ENCODE measurements around the gene TMEM14C. TPM values are rescaled to one million over a fixed set of nuclear protein-coding genes. Genes with fewer than 3 reads are reported as not detected.

The TMEM14C gene
- 92.3 and 97.2 TPM in 2 replicates for total RNA-seq (2014; rRNA removed; shearing (Covaris generic))

DNA sequence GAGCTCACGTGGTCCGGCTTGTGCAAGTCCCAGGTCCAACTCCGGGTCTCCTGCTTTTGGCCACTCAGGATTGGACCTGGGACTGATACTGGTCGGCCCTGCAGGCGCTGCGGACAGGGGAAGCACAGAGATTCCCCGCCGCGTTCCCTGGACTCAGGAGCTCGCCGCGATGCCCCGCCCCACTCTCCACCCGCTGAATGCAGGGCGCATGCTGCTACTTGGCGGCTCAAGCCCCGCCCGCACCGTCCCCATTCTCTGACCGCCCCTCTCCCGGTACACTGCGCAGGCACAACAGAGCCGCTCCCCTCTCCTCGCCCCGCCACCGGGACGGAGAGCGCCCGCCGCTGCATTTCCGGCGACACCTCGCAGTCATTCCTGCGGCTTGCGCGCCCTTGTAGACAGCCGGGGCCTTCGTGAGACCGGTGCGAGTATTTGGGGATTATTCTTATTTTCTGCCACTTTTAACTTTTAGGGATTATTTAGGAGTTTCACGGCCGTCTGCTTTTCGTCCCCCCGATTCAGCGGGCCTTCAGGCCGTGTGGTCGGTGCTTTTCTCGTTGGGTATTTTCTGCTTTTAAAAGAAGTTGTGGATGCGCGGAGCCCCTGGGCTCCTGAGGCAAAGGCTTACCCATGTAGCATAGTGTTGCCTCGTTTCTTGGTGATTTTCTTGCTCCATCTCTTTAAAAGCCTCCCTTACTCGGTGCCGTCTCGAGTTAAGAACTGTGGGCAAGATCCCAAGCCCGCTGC, at the start of gene TMEM14C:
TSS of gene TMEM14C (plus strand) at position 251 of the 747 bp plus-strand sequence. CDS start 1,544 bp downstream, outside the sequence.
- Histone ChIP-seq H3K27me3 (no peaks in the 10 kb centered on the region), H3K36me3 (no peaks in the 10 kb centered on the region), H3K4me1 (0 out of 2 replicates have a peak, but pooled peaks cover 2% of the 10 kb centered on the region), H3K4me3 (peak within 1 kb of the TSS; percentile 67), H3K27ac (peak within 1 kb of the TSS; percentile 79), H3K9me3 (replicated peaks) (no peaks in the 10 kb centered on the region)
- DNase-seq: peak; percentile 94 to 96

DNA sequence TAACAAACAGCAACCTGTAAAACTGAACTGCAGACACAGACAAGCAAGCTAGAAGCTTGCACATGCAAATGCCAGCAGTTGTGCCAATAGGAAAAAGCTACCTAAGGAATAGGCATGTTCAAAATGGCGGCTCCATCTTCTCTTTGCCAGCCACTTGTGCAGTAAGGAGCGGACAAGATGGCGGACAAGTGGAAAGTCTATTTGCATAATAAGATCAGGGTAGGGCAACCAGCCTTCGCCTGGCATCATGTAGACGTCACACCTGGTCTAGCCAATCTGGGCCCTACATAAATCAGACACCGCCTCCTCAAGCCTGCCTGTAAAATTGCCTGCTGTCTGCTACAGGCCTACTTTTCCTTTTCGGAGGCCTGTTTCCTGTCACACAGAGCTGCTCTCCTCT, 46.5 kb upstream of the TMEM14C start:
- Histone ChIP-seq H3K4me3 (no peak overlapping the region), H3K36me3 (no peaks in the 10 kb centered on the region), H3K27ac (no peak overlapping the region), H3K4me1 (no peaks in the 10 kb centered on the region), H3K27me3 (no peaks in the 10 kb centered on the region), H3K9me3 (replicated peaks) (no peaks in the 10 kb centered on the region)
- no peak for DNase-seq

DNA sequence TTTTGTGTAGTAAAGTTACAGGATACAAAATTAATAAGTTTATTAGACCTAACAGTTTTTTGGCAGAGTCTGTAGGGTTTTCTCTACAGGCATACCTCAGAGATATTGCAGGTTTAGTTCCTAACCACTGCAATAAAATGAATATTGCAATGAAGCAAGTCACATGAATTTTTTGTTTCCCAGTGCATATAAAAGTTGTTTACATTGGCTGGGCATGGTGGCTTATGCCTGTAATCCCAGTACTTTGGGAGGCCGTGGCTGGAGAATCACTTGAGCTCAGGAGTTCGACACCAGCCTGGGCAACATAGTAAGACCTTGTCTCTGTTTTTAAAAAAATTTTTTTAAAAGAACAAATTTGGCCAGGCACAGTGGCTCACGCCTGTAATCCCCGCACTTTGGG, 44.4 kb upstream of the TMEM14C start:
- Histone ChIP-seq H3K4me3 (no peak overlapping the region), H3K27me3 (no peaks in the 10 kb centered on the region), H3K4me1 (no peaks in the 10 kb centered on the region), H3K9me3 (replicated peaks) (no peaks in the 10 kb centered on the region), H3K27ac (no peak overlapping the region), H3K36me3 (no peaks in the 10 kb centered on the region)
- DNase-seq: no peak

DNA sequence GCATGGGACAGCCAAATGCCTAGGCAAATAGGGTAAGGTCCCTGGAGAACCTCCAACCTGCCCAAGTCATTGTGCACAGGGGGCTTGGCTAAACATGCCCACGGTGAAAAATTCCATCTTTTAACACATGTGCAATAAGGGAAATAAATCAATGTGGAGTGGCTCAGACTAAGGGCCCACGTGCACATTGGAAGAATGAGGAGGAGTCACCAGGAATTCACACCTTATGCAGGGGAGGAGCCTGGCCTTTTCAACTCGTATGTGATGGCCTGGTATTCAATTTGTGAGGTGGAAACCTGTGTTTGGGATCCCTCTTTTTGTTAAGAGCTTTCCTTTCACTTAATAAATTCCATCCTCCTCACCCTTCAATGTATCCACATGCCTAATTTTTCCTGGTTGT, 41.1 kb upstream of the TMEM14C start:
- no peaks in the 10 kb centered on the region for H3K27me3 ChIP-seq
- no peak overlapping the region for H3K4me3 ChIP-seq
- no peaks in the 10 kb centered on the region for H3K4me1 ChIP-seq
- H3K27ac ChIP-seq: no peak overlapping the region
- H3K36me3 ChIP-seq: no peaks in the 10 kb centered on the region
- DNase-seq: no peak
- no peaks in the 10 kb centered on the region for H3K9me3 ChIP-seq (replicated peaks)

DNA sequence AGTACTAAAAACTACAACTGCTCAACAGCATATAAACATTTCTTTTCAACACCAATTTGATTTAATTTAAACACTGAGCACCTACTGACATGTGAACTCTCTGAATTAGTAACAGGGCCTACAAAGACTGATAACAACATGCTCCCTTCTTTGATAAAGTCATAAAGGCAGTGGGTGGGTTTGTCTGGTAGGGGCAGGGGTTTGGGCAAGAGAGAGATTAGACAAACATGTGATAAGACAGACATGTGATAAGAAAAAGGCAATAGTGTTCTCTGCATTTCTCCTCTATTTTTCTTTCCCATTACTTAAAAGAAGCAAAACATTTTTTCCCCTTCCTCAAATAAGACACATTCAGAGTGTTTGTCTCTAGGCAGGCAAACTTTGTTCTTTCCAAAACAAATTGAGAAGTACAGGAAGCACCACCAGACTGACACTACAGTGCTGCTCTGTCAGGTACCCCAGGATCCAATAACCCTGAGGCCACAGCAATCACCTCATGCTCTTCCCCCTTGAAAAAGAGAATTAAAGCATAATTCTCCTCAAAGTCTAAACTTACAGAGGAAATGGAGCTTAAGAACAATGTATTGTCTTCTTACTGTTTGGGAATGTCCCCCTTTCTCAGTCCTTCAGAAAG, 40.4 kb upstream of the TMEM14C start:
- Histone ChIP-seq H3K27me3 (no peaks in the 10 kb centered on the region), H3K27ac (no peak overlapping the region), H3K9me3 (replicated peaks) (no peaks in the 10 kb centered on the region), H3K4me1 (no peaks in the 10 kb centered on the region), H3K36me3 (no peaks in the 10 kb centered on the region), H3K4me3 (no peak overlapping the region)
- no peak for DNase-seq

DNA sequence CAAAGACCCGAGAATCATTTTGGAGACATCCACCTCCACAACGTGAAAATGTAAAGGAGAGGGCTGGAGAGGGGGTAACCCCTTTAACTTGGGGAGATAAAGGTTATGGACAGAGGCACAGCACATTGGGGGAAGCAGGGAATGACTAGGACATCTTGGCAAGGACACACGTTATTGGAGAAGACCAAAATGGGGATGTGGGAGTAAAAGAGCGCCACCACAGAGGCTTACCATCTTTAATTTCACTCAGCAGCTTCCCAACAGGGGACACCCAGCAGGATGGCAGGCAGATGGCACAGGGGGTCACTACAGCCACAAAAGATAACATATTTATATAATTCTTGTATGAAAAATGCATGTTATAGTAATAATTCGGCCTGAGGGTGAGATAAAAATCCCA, 38.3 kb upstream of the TMEM14C start:
- H3K36me3 ChIP-seq: no peaks in the 10 kb centered on the region
- H3K4me3 ChIP-seq: no peak overlapping the region
- H3K27ac ChIP-seq: no peak overlapping the region
- no peaks in the 10 kb centered on the region for H3K9me3 ChIP-seq (replicated peaks)
- no peaks in the 10 kb centered on the region for H3K27me3 ChIP-seq
- no peaks in the 10 kb centered on the region for H3K4me1 ChIP-seq
- DNase-seq: no peak

DNA sequence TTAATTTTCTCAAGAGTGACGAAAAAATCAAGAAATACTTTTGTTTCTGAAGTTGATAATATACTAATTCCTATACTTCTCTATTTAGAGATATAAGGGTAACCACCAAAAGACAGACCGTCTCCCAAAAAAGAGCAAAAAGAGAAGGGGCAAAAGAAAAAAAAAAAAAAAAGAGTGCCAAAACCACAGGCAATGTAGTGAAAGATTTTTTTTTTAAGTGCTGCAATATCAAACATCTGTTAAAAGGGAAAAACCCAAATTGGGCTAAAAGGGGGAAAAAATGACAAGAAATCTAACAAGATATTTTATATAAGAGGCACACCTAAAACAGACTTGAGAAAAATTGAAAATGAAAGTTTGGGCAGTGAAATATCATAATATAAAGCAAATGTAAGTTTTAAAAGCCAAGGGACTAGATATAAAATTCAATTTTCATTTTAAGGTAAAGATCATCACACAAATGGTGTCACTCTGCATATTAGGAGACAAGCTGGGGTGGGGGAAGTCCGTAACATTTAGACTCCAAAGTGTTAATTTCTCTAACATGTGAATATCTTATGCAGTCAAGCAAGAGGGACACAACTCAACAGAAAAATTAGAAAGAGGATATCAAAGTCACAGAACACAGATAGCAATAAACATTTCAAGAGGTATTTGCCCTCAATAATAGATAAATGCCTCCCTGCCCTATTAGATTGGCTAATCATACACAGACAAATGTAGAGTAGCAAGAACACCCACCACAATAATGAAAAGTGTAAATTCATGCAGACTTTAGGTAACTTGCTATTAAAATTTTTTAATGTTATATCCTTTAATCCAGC, 37.6 kb upstream of the TMEM14C start:
- Histone ChIP-seq H3K27ac (no peak overlapping the region), H3K36me3 (no peaks in the 10 kb centered on the region), H3K4me3 (no peak overlapping the region), H3K4me1 (no peaks in the 10 kb centered on the region), H3K9me3 (replicated peaks) (no peaks in the 10 kb centered on the region), H3K27me3 (no peaks in the 10 kb centered on the region)
- DNase-seq: no peak

DNA sequence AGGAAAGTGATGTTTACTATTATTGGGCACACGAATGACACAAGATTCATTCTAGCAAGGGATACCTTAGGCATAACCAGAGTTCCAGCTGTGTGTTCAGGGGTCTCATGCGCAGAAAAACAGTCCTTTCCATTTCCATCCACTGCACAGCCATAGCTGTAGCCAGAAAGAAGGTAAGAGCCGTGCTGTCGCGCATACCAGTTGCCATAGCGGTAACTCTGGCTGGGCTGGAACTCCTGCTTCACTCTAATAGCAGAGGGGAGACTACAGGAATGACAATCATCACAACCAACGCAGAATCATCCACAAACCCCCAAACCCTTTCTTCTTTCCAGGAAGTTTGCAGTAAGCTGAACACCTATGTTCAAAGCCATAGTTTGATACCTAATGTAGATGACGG, 36.0 kb upstream of the TMEM14C start:
- no peaks in the 10 kb centered on the region for H3K4me1 ChIP-seq
- DNase-seq: no peak

DNA sequence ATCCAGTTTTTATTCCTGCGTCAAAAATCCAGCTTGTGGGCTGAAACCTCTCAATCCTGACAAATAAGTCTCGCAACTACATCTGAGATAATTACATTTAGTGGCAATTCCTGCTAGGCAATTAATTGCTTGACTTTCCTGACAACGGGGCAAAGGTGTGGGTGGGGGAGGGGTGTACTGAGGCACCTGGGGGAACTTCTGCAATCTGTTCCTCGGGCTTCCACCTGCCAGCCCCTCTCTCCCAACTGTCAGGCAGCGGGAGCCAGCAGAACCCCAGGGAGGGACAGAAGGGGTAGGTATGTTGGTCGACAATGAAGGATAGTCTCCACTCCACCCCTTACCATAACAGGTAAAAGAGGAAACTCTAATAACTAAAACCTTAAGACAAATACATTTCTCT, 35.3 kb upstream of the TMEM14C start:
- no peak for DNase-seq
- Histone ChIP-seq H3K9me3 (replicated peaks) (no peaks in the 10 kb centered on the region), H3K36me3 (no peaks in the 10 kb centered on the region)

More for the DNA sequence above, 36.0 kb upstream of the TMEM14C start:
- no peaks in the 10 kb centered on the region for H3K27me3 ChIP-seq
- H3K4me3 ChIP-seq: no peak overlapping the region
- no peaks in the 10 kb centered on the region for H3K36me3 ChIP-seq
- no peaks in the 10 kb centered on the region for H3K9me3 ChIP-seq (replicated peaks)
- no peak overlapping the region for H3K27ac ChIP-seq

DNA sequence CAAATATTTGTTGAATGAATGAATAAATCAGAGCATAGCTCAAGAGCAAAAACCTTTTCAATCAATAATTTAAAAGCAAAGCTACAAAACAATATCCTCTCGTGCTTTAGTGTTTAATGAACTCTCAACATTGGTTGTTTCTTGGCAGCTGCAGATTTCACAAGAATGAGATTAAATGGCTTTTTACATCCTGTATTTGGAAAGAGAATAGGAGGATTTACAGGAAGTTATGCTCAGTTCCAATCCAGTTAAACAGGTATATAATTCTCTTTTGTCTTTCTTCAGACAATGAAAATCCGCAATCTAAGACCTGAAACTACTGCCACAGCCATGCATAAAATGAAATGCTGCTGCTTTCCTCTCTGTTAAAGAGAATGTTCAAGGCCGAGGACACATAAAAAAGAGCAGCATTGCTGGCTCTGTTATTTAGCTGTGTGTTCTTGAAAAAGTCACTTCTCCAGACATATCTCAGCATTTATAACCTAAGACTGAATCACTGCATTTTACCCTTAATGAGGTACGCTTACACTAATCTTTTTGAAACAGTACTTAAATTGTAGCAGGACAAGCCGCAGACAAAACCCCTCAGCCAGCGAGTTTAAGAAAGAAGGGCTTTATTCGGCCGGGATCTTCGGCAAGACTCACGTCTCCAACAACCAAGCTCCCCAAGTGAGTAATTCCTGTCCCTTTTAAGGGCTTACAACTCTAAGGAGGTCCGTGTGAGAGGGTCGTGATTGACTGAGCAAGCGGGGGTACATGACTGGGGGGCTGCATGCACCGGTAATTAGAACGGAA, 32.0 kb upstream of the TMEM14C start:
- H3K27ac ChIP-seq: no peak overlapping the region
- no peaks in the 10 kb centered on the region for H3K4me1 ChIP-seq
- H3K36me3 ChIP-seq: no peaks in the 10 kb centered on the region
- DNase-seq: no peak
- H3K27me3 ChIP-seq: no peaks in the 10 kb centered on the region
- H3K9me3 ChIP-seq (replicated peaks): no peaks in the 10 kb centered on the region
- H3K4me3 ChIP-seq: no peak overlapping the region

More for the DNA sequence above, 35.3 kb upstream of the TMEM14C start:
- H3K27me3 ChIP-seq: no peaks in the 10 kb centered on the region
- no peak overlapping the region for H3K27ac ChIP-seq
- no peaks in the 10 kb centered on the region for H3K4me1 ChIP-seq
- H3K4me3 ChIP-seq: no peak overlapping the region

DNA sequence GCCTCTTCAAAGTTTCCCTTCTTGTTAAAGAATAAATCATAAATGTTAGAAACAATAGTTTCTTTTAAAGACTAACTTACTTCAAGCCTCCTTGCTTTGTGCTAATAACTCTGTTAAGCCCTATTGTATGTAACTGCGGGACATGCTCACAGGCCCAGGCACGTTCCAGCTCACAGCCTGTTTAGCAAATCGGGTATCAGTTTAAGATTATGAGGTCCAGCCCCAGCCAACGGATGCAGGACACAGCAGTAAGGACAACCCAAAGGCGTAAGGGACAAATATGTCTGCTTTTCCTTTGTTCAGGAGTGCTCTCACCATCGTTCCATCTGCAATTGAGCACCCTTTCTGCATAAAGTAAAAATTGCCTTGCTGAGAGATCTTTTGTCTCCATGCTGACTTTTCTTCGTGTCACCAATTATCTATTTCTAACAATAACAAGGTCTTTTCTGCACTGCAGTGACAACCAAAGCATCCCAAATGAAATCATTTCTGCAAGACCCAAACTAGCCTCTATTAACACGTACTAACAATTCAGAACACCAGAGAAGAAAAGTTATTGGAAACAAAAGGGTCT, 29.8 kb upstream of the TMEM14C start:
- no peak overlapping the region for H3K27ac ChIP-seq
- no peaks in the 10 kb centered on the region for H3K9me3 ChIP-seq (replicated peaks)
- H3K4me3 ChIP-seq: peak overlapping the region; percentile 94; the same call in 1 of the 2 replicates
- H3K27me3 ChIP-seq: no peaks in the 10 kb centered on the region
- DNase-seq: no peak
- H3K4me1 ChIP-seq: no peaks in the 10 kb centered on the region
- H3K36me3 ChIP-seq: no peaks in the 10 kb centered on the region

DNA sequence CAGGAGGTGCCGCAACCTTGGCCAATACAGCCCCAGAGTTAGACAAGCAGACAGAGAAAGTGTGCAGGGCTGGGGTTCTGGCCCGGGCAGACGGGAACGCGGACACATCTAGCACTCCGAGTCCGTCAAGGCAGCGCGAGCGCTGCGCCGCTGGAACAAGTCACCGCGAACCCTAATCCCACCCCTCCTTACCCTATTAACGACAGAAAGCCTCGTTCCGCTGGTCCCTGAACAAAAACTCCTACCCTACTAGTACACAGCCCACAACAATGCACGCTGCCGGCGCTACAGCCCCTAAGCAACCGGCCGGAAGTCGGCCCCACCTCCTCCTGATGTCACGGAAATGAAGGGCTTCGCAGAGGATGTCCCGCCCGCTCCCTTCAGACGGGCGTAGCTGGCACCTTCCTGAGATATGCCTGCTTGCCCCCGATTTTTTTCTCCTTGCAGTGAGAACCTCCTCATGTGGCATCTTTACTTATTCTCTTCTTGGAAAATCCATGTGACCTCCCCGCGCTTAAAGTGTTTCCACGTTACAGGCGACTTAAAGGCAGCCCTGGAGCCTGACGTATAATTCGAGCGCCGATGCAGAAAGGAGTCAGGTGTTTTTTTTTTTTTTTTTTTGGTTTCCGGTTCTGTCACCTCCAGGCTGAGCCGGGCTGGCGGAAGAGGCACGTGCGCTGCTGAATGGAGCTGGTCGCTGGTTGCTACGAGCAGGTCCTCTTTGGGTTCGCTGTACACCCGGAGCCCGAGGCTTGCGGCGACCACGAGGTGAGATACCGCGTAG, 28.4 kb upstream of the TMEM14C start, which contains the start of the genes C6orf52 and PAK1IP1:
TSS of gene C6orf52 (minus strand) at position 315 of the 784 bp plus-strand sequence. CDS start 7,066 bp downstream, outside the sequence.
TSS of gene PAK1IP1 (plus strand) at position 671 of the 784 bp plus-strand sequence. CDS start at position 685, 14 bp downstream.
- H3K4me3 ChIP-seq: peak within 1 kb of the TSS; percentile 94
- H3K9me3 ChIP-seq (replicated peaks): no peaks in the 10 kb centered on the region
- peak within 1 kb of the TSS; percentile 96 for H3K27ac ChIP-seq
- H3K27me3 ChIP-seq: no peaks in the 10 kb centered on the region
- H3K36me3 ChIP-seq: no peaks in the 10 kb centered on the region
- H3K4me1 ChIP-seq: no peaks in the 10 kb centered on the region
- DNase-seq: peak; percentile 85 to 90

DNA sequence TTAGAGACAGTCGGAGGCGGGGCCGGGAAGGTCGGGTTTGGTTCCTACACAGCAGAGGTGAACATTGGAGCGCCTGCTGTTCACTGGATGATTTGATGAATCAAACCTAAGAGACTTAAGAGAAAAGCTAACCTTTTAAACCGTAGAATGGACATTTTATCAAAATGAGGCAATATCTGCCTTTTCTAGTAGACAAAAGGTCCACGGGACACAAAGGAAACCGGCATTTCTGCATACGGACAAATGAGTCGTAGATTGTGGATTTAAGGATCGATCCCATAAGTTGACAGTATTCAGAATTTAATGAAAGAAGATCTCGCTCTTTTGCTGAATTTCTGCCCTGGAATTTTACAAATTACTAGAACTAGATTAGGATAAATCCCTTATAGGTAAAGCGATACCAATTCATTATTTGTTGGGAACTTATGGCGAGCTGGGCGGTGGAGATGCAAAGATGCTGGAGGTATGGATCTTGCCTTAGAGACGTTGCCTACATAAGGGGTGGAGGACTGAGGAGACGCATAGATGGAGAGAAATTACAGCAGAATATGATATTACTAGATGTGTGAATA, 27.7 kb upstream of the TMEM14C start:
- DNase-seq: peak in 1 of 2 experiments; percentile 6
- Histone ChIP-seq H3K27me3 (no peaks in the 10 kb centered on the region), H3K9me3 (replicated peaks) (no peaks in the 10 kb centered on the region), H3K4me3 (peak overlapping the region; percentile 94), H3K36me3 (no peaks in the 10 kb centered on the region), H3K4me1 (no peaks in the 10 kb centered on the region), H3K27ac (peak overlapping the region; percentile 96)

Data from SJCRH30 (cell line).